Endometrial microvascular endothelial cells (primary cell): ENCODE data around the gene CTNNA3. TPM values are rescaled to one million over a fixed set of nuclear protein-coding genes. Genes with fewer than 3 reads are reported as not detected.
"Not testable (repeated sequence)": the region's sequence is repeated elsewhere in the genome, so short reads cannot be mapped to it uniquely, and the experiment has no call there.

ENCODE experiments used
- in situ Hi-C: cut with HindIII; loops from 2 replicates; pipeline ENCODE4 v1.10.0; 2017; ENCODE audit warnings: low sequenced_read_pairs, low pct_unique_long_range_greater_than_20kb; ENCODE audit errors: inconsistent ontology term
- total RNA-seq: library from RNA; depleted of rRNA; stranded (reverse); fragments of >200 nt; gene quantifications from one replicate; pipeline ENCODE4 v1.2.3, GENCODE V29; 2015; ENCODE audit errors: inconsistent ontology term

Gene CTNNA3
- total RNA-seq, 1 donor from 2014 or later = not detected

DNA sequence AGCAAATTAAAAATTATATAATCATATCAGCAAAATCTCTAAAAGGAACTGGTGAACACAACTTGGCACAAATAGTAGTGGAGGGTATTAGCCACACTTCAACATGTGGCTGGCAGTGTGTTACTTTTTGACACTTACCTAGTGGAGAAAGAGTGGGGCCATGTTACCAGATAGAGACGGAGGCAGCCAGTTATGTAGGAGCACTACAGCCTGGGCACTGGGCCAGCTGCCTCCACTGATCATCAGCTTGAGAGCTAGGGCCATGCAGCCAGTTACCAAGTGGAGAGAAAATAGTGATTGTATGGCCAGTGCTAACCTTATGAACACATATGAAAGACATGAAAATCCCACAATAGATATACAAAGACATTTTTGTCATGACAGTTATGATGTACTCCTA lies 243.1 kb downstream of the CTNNA3 start:
- in situ Hi-C loops = no loop called here

DNA sequence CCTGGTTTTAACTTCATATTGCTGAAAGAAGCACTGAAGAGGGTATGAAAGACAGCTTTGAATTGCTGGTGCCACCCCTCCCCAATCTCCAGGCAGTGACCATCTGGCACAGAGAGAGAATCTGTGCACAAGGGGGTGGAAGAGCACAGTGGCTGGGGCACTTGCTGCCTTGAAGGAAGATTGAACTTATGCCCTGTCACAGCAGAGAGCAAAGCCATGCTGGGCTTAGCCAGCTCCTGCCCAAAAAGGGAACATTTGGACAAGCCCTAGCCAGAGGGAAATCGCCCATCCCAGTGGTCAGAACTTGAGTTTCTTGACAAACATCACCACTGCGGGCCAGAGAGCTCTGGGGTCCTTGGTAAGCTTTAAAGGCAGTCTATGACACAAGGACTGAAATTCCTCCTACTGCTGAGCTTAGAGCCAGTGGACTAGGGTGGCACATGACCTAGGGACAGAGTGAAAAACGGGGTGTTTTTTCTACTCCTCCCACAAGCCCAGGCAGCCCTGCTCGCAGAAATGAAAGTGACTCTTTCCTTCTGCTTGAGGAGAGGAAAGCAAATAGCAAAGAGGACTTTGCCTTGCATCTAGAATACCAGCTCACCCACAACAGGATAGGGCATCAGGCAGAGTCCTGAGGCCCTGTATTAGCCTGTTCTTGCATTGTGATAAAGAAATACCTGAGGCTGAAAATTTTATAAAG lies 257.2 kb downstream of the CTNNA3 start:
- in situ Hi-C loops = no loop called here

GRCh38 chr10:67433276-67433675 lies 262.7 kb downstream of the CTNNA3 start:
- in situ Hi-C loops = no loop called here

- in situ Hi-C loops = no loop called here
These were observed 293.4 kb downstream of the CTNNA3 start for GRCh38 chr10:67402620-67403019.

DNA sequence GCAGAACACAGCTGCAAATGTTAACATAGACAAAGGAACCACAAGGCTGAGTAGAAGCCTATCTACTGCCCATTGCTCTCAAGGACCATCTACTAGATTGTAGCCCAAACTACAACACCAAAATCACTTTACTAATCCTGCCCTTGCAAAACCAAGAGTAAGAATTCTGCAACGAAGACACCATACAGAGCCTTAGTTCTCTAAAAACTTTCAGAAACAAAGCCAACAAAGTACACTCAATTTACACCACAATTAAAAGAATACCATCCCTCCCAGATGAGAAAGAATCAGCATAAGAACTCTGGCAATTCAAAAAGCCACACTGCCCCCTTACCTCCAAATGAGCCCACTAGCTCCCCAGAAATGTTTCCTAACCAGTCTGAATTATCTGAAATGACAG lies 294.3 kb downstream of the CTNNA3 start:
- in situ Hi-C loops = no loop called here

GRCh38 chr10:67386841-67387533 lies 309.0 kb downstream of the CTNNA3 start:
- in situ Hi-C loops = not testable (repeated sequence)

DNA sequence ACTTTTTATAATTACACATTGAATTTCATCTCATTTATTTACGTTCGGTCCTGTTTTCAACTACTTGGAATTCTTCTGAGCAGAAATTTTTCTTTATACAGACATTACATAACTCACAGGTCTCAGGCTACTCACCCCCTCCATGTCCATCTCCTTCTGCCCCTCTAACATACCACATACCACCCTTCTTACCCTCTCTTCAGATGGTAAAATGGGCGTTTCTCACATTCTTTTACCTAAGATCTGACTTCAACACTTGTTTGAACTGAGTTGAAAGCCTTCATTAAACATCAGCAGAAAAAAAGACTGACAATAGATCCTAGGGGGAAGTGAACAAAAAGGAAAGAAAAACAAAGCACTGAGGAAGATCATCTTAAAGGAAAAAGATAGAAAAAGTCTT lies 309.7 kb downstream of the CTNNA3 start:
- in situ Hi-C loops = no loop called here

DNA sequence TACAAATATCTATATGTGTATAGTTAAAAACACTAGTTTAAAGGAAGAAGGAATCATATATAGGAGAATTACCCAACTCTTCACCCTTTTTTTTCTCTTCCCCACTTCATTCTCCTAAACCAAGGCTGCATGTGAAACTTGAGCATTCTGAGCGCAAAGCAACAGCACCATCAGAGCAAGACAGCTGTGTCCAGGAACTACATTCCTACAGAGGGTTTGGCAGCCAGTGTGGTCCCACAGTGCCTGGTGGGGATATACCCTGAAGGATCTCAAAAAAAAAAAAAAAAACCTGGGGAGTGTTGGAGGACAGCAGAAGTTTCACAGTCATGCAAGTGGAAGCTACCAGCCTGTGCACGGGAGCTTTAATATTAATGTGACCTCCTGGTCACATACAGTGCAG lies 310.4 kb downstream of the CTNNA3 start:
- in situ Hi-C loops = no loop called here

- in situ Hi-C loops = no loop called here
These were observed 310.9 kb downstream of the CTNNA3 start for GRCh38 chr10:67385089-67385488.

- in situ Hi-C loops = no loop called here
These were observed 364.7 kb downstream of the CTNNA3 start for GRCh38 chr10:67331121-67331910.

DNA sequence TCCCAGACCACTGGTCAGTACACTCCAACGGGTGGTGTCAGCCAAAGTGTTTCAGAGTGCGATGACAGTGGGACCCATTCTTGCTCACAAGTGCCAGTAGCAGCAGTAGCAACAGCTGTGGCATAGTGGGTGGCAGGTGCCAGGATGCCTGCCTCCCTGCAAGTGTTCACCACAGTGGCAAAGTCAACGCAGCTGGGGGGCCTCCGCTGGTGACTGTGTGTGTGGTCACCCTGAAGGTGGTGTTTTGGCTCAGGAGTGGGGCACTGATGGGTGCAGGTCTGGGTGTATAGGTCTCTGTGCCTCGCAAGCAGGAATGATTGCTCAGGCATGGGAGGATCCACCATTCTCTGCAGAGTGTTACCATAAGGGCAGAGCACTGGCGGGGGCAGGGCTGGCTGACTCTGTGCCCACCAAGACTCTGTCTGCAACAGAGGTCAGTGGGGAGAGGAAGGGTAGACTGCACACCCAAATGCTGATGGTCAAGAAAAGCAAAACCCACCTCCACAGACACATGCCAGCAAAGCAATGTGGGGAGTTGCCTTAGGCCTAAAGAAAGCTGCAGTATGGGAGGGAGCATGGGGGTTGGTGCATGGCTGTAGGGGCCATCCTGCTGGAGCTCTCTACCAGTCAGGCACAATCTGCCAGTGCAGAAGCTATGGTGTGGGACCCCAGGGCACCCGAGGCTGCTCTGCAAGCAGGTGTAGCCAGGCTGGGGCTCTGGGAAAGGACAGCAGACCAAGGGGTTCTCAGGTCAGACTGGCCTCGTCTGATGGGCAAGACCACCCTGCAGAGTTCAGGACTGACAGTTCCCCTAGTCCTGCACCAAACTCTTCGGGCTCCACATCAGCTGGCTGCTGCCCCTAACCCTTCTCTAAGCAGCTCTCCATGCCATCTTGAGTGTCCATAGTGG lies 368.1 kb downstream of the CTNNA3 start:
- in situ Hi-C loops = no loop called here

- in situ Hi-C loops = no loop called here
These were observed 376.0 kb downstream of the CTNNA3 start for GRCh38 chr10:67319976-67320375.

DNA sequence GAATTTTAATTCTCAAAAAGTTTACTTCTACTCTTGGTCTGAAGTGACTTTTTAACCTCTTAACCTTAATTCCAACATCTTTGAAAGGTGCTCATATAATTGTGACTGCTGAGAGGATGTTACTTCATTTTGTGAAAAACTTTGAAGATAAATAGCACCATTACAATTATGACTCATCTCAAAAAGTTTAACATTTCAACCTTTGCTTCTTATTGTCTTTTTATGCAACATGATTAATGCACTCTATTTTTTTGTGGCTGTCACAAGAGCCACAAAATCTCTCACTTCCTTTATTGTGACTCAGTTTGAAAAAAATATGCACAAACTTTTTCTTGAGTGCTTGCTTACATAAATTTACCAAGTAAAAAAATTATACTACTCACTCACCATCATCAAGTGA lies 387.1 kb downstream of the CTNNA3 start:
- in situ Hi-C loops = no loop called here

GRCh38 chr10:67306588-67307205 lies 389.3 kb downstream of the CTNNA3 start:
- in situ Hi-C loops = no loop called here

DNA sequence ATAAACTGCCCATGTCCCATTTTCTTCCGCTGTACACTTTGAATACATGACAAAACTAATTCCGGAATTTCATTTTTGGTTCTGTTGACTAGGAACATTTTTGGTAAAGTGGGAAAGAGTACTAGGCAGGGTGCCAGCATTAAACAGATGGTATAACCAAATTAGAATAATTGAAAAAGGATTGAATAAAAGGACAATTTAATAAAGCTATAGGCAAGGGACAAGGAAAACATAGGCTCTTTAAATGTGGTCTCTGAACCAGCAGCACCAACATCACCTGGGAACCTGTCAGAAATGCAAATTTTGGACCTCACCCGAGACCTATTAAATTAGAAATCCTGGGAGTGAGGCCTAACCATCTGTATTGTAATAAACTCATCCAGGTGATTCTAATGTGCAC lies 393.3 kb downstream of the CTNNA3 start:
- in situ Hi-C loops = no loop called here

DNA sequence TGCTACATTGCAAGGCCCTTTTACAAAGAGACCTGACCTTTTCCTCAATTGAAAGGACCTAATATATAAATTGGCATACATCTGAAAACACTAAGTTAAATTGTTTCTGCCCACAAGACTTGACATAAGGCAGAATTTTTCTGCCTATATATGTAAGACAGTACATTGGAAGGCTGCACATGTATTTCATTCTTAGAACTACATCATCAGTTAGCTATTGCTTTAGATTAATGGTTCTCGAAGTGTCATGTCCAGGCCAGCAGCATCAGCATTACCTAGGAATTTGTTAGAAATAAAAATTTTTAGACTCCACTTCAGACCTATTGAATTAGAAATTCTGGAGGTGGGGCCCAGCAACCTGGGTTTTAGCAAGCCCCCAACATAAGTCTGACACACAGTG lies 396.2 kb downstream of the CTNNA3 start:
- in situ Hi-C loops = no loop called here

GRCh38 chr10:67297637-67298181 lies 398.3 kb downstream of the CTNNA3 start:
- in situ Hi-C loops = no loop called here

- in situ Hi-C loops = no loop called here
These were observed 399.1 kb downstream of the CTNNA3 start for GRCh38 chr10:67296926-67297325.
